ENCODE results near the gene STAMBP.
"Not testable (repeated sequence)": the region's sequence is repeated elsewhere in the genome, so short reads cannot be mapped to it uniquely, and the experiment has no call there.

STAMBP gene

GRCh38 chr2:73897934-73898333, 69.2 kb downstream of the STAMBP start:
- peaks cover 10% of the 10 kb centered on the region for H3K27me3 Mint-ChIP-seq
- no peak overlapping the region for H3K4me3 Mint-ChIP-seq
- no peak overlapping the region for H3K27ac Mint-ChIP-seq
- H3K9me3 Mint-ChIP-seq = no peaks in the 10 kb centered on the region
- peaks cover 5% of the 10 kb centered on the region for H3K4me1 Mint-ChIP-seq
- ATAC-seq (ENCODE audit: low read depth) (no peak), DNase-seq (ENCODE audit: low spot score in 2 of 2) (no peak)
- H3K36me3 Mint-ChIP-seq = no peaks in the 10 kb centered on the region

- ATAC-seq (ENCODE audit: low read depth) (no peak), DNase-seq (ENCODE audit: low spot score in 2 of 2) (no peak)
- peaks cover 3% of the 10 kb centered on the region for H3K4me1 Mint-ChIP-seq
- peaks cover 10% of the 10 kb centered on the region for H3K27me3 Mint-ChIP-seq
- H3K9me3 Mint-ChIP-seq = no peaks in the 10 kb centered on the region
- no peak overlapping the region for H3K27ac Mint-ChIP-seq
- no peak overlapping the region for H3K4me3 Mint-ChIP-seq
- no peaks in the 10 kb centered on the region for H3K36me3 Mint-ChIP-seq
These were observed 71.1 kb downstream of the STAMBP start for GRCh38 chr2:73899801-73900336.

- H3K36me3 Mint-ChIP-seq = no peaks in the 10 kb centered on the region
- no peaks in the 10 kb centered on the region for H3K9me3 Mint-ChIP-seq
- no peak for ATAC-seq (ENCODE audit: low read depth)
- H3K27me3 Mint-ChIP-seq = peaks cover 10% of the 10 kb centered on the region
- DNase-seq (ENCODE audit: low spot score in 2 of 2) = no peak
- H3K4me3 Mint-ChIP-seq = no peak overlapping the region
- H3K4me1 Mint-ChIP-seq = peaks cover 3% of the 10 kb centered on the region
- no peak overlapping the region for H3K27ac Mint-ChIP-seq
These were observed 72.4 kb downstream of the STAMBP start for GRCh38 chr2:73901143-73901542.

- Mint-ChIP-seq H3K36me3 (no peaks in the 10 kb centered on the region), H3K27me3 (peaks cover 10% of the 10 kb centered on the region), H3K27ac (no peak overlapping the region), H3K9me3 (no peaks in the 10 kb centered on the region), H3K4me1 (no peaks in the 10 kb centered on the region), H3K4me3 (no peak overlapping the region)
- ATAC-seq (ENCODE audit: low read depth) = no peak
- no peak for DNase-seq (ENCODE audit: low spot score in 2 of 2)
These were observed 73.5 kb downstream of the STAMBP start for GRCh38 chr2:73902284-73902683.

GRCh38 chr2:73903313-73903712, 74.6 kb downstream of the STAMBP start:
- Mint-ChIP-seq H3K4me1 (peaks cover 5% of the 10 kb centered on the region), H3K27me3 (peaks cover 10% of the 10 kb centered on the region), H3K27ac (no peak overlapping the region), H3K4me3 (no peak overlapping the region), H3K9me3 (no peaks in the 10 kb centered on the region), H3K36me3 (no peaks in the 10 kb centered on the region)
- ATAC-seq (ENCODE audit: low read depth) = no peak
- DNase-seq (ENCODE audit: low spot score in 2 of 2) = no peak

GRCh38 chr2:73903949-73904613, 75.3 kb downstream of the STAMBP start:
- ATAC-seq (ENCODE audit: low read depth); H3K4me3 Mint-ChIP-seq; H3K4me1 Mint-ChIP-seq; H3K9me3 Mint-ChIP-seq; H3K36me3 Mint-ChIP-seq; DNase-seq (ENCODE audit: low spot score in 2 of 2); H3K27ac Mint-ChIP-seq; H3K27me3 Mint-ChIP-seq: not testable (repeated sequence)

- ATAC-seq (ENCODE audit: low read depth) (no peak), DNase-seq (ENCODE audit: low spot score in 2 of 2) (no peak)
- H3K27me3 Mint-ChIP-seq = peaks cover 10% of the 10 kb centered on the region
- H3K27ac Mint-ChIP-seq = no peak overlapping the region
- no peak overlapping the region for H3K4me3 Mint-ChIP-seq
- no peaks in the 10 kb centered on the region for H3K9me3 Mint-ChIP-seq
- no peaks in the 10 kb centered on the region for H3K36me3 Mint-ChIP-seq
- H3K4me1 Mint-ChIP-seq = peaks cover 5% of the 10 kb centered on the region
These were observed 76.2 kb downstream of the STAMBP start for GRCh38 chr2:73904952-73905351.

GRCh38 chr2:73906847-73907505, 78.2 kb downstream of the STAMBP start:
- ATAC-seq (ENCODE audit: low read depth) = no peak

GRCh38 chr2:73907840-73908452, 79.2 kb downstream of the STAMBP start:
- Mint-ChIP-seq H3K9me3 (no peaks in the 10 kb centered on the region), H3K27ac (no peak overlapping the region), H3K27me3 (no peaks in the 10 kb centered on the region), H3K4me1 (peaks cover 5% of the 10 kb centered on the region), H3K36me3 (no peaks in the 10 kb centered on the region), H3K4me3 (no peak overlapping the region)
- peak; percentile 24 to 35 for DNase-seq (ENCODE audit: low spot score in 2 of 2)
- ATAC-seq (ENCODE audit: low read depth) = peak; percentile 93

More at GRCh38 chr2:73906847-73907505, 78.2 kb downstream of the STAMBP start:
- Mint-ChIP-seq H3K27me3 (peaks cover 8% of the 10 kb centered on the region), H3K4me1 (peaks cover 5% of the 10 kb centered on the region), H3K4me3 (no peak overlapping the region), H3K36me3 (no peaks in the 10 kb centered on the region), H3K9me3 (no peaks in the 10 kb centered on the region), H3K27ac (no peak overlapping the region)
- DNase-seq (ENCODE audit: low spot score in 2 of 2) = no peak

- DNase-seq (ENCODE audit: low spot score in 2 of 2) (no peak), ATAC-seq (ENCODE audit: low read depth) (no peak)
- Mint-ChIP-seq H3K4me1 (peaks cover 5% of the 10 kb centered on the region), H3K9me3 (no peaks in the 10 kb centered on the region), H3K27me3 (no peaks in the 10 kb centered on the region), H3K27ac (no peak overlapping the region), H3K36me3 (no peaks in the 10 kb centered on the region), H3K4me3 (no peak overlapping the region)
These were observed 80.2 kb downstream of the STAMBP start for GRCh38 chr2:73908689-73909652.

- no peak for ATAC-seq (ENCODE audit: low read depth)
- H3K4me3 Mint-ChIP-seq = no peak overlapping the region
- H3K27ac Mint-ChIP-seq = no peak overlapping the region
- peaks cover 5% of the 10 kb centered on the region for H3K4me1 Mint-ChIP-seq
- no peaks in the 10 kb centered on the region for H3K9me3 Mint-ChIP-seq
- no peaks in the 10 kb centered on the region for H3K27me3 Mint-ChIP-seq
- H3K36me3 Mint-ChIP-seq = no peaks in the 10 kb centered on the region
- no peak for DNase-seq (ENCODE audit: low spot score in 2 of 2)
These were observed 82.2 kb downstream of the STAMBP start for GRCh38 chr2:73910873-73911547.

GRCh38 chr2:73911548-73912208, 82.9 kb downstream of the STAMBP start:
- no peak overlapping the region for H3K27ac Mint-ChIP-seq
- DNase-seq (ENCODE audit: low spot score in 2 of 2) = no peak
- no peaks in the 10 kb centered on the region for H3K36me3 Mint-ChIP-seq
- H3K4me1 Mint-ChIP-seq = peaks cover 5% of the 10 kb centered on the region
- no peak overlapping the region for H3K4me3 Mint-ChIP-seq
- ATAC-seq (ENCODE audit: low read depth) = no peak
- no peaks in the 10 kb centered on the region for H3K27me3 Mint-ChIP-seq
- H3K9me3 Mint-ChIP-seq = no peaks in the 10 kb centered on the region

Data from memory B cell (primary cell).